Activated T-cell treated with anti-CD3 and anti-CD28 coated beads, Interleukin-2, amount 50 U/mL, for 72 hours (primary cell): Measurements from ENCODE around the gene TAF6. TPM values are rescaled to one million over a fixed set of nuclear protein-coding genes. Genes with fewer than 3 reads are reported as not detected.

ENCODE experiments used
- total RNA-seq, 2 donors: library from RNA; stranded (reverse); gene quantifications; one replicate each; pipeline ENCODE4 v1.2.3, GENCODE V29; 2022

Gene TAF6
- total RNA-seq, 2 donors from 2014 or later: 76.7 to 88.1 TPM

Other genes starting within 250 kb of the TAF6 start
- gene OR2AE1, start 242.3 kb downstream of the TAF6 start, total RNA-seq: under 1 TPM; 0.46 to 0.53 TPM
- gene TRIM4, start 199.8 kb downstream of the TAF6 start, total RNA-seq: 10 to 100 TPM; 34.9 to 38.2 TPM
- gene GJC3, start 189.7 kb downstream of the TAF6 start, total RNA-seq: 1 to 10 TPM in 1 of 2 donors, under 1 TPM in 1; 0.58 to 1.7 TPM
- gene AZGP1, start 143.3 kb downstream of the TAF6 start, total RNA-seq: not detected
- 10 to 100 TPM; 70.3 to 78.2 TPM for gene ZKSCAN1, start 103.8 kb downstream of the TAF6 start, total RNA-seq
- gene ZSCAN21, start 69.6 kb downstream of the TAF6 start, total RNA-seq: 10 to 100 TPM in 1 of 2 donors, 1 to 10 TPM in 1; 8.4 to 12.4 TPM
- 10 to 100 TPM; 23.1 to 24.2 TPM for gene ZNF3, start 37.6 kb downstream of the TAF6 start, total RNA-seq
- gene COPS6, start 30.4 kb downstream of the TAF6 start, total RNA-seq: 10 to 100 TPM; 43.7 to 45.4 TPM
- gene MCM7, start 18.0 kb downstream of the TAF6 start, total RNA-seq: 100 to 1,000 TPM; 270 to 332 TPM
- gene AP4M1, start 17.7 kb downstream of the TAF6 start, total RNA-seq: 10 to 100 TPM in 1 of 2 donors, 1 to 10 TPM in 1; 9.3 to 10.5 TPM
- gene CNPY4, start 276 bp upstream of the TAF6 start, total RNA-seq: 10 to 100 TPM; 11.1 to 18.8 TPM
- 1 to 10 TPM; 3.2 to 3.4 TPM for gene MBLAC1, start 7.6 kb upstream of the TAF6 start, total RNA-seq
- 100 to 1,000 TPM; 130 to 134 TPM for gene LAMTOR4, start 29.6 kb upstream of the TAF6 start, total RNA-seq
- 10 to 100 TPM; 22.1 to 28.8 TPM for gene TRAPPC14, start 39.4 kb upstream of the TAF6 start, total RNA-seq
- 10 to 100 TPM in 1 of 2 donors, 1 to 10 TPM in 1; 6.9 to 11.7 TPM for gene GAL3ST4, start 49.3 kb upstream of the TAF6 start, total RNA-seq
- gene GPC2, start 58.0 kb upstream of the TAF6 start, total RNA-seq: 10 to 100 TPM in 1 of 2 donors, 1 to 10 TPM in 1; 9.7 to 14.2 TPM
- 100 to 1,000 TPM; 103 to 121 TPM for gene STAG3, start 58.6 kb upstream of the TAF6 start, total RNA-seq
- gene PVRIG, start 100.6 kb upstream of the TAF6 start, total RNA-seq: 10 to 100 TPM; 26.7 to 34.4 TPM
- not detected for gene SPDYE3, start 188.3 kb upstream of the TAF6 start, total RNA-seq
- gene PILRB, start 238.8 kb upstream of the TAF6 start, total RNA-seq: 10 to 100 TPM; 43.6 to 78.3 TPM